ENCODE results near the gene CCDC27.

GRCh38 chr1:3717715-3718601, 34.3 kb upstream of the CCDC27 start:
- TF ChIP-seq POLR2A (IDR thresholded peaks at IDR 0.05; ENCODE audit: low read length), result no peak
- no peak for TF ChIP-seq GATA1 (IDR thresholded peaks at IDR 0.05; ENCODE audit: low read depth, low read length)
